Thymus (tissue), 14 donors: ENCODE measurements around the gene MT1F. TPM values are rescaled to one million over a fixed set of nuclear protein-coding genes. Genes with fewer than 3 reads are reported as not detected.

Experiments used
- DNase-seq, 9 donors: peaks; one replicate each; pipeline ENCODE4 v3.0.0-alpha.2; 2013; ENCODE audit warnings: low spot score in 9 of 9, low read depth in 6 of 9, missing footprints in 1 of 9
- H3K27ac ChIP-seq, 2 donors: one replicate each; pipeline ENCODE4 v1.5.1; 2013; ENCODE audit warnings: control low read depth in 1 of 2, low read depth in 1 of 2, low read length in 1 of 2, mild to moderate bottlenecking in 1 of 2, moderate library complexity in 1 of 2
- H3K27me3 ChIP-seq, 2 donors: one replicate each; pipeline ENCODE4 v1.5.1; 2013; ENCODE audit warnings: low read length in 1 of 2; ENCODE audit not compliant: control insufficient read depth in 2 of 2, insufficient read depth in 1 of 2
- H3K36me3 ChIP-seq, 2 donors: one replicate each; pipeline ENCODE4 v1.5.1; 2013; ENCODE audit warnings: low read length in 1 of 2, mild to moderate bottlenecking in 1 of 2, moderate library complexity in 1 of 2; ENCODE audit not compliant: control insufficient read depth in 2 of 2, insufficient read depth in 2 of 2
- H3K4me1 ChIP-seq, 2 donors: one replicate each; pipeline ENCODE4 v1.5.1; 2013; ENCODE audit warnings: low read length in 2 of 2; ENCODE audit not compliant: control insufficient read depth in 2 of 2, insufficient read depth in 2 of 2
- H3K4me3 ChIP-seq, 2 donors: one replicate each; pipeline ENCODE4 v1.5.1; 2013; ENCODE audit warnings: low read length in 2 of 2, control low read depth in 1 of 2, mild to moderate bottlenecking in 1 of 2
- H3K9me3 ChIP-seq, 2 donors: one replicate each; pipeline ENCODE4 v1.5.1; 2013; ENCODE audit warnings: low read length in 1 of 2, mild to moderate bottlenecking in 1 of 2; ENCODE audit not compliant: control insufficient read depth in 2 of 2, insufficient read depth in 1 of 2
- WGBS: extraction: QIAGEN DNeasy Blood & Tissue Kit; methylation state at CpG from one replicate; pipeline ENCODE4 v1.1.7; 2013; 5-methylcytosine and 5-hydroxymethylcytosine counted together
- long read RNA-seq, 10 donors: transcript quantifications; one replicate each; lab custom pipeline, GENCODE V29; 2026
- polyA plus RNA-seq: library from polyadenylated mRNA; stranded (reverse); fragments of 200-250 nt; gene quantifications from one replicate; pipeline ENCODE4 v1.2.3, GENCODE V29; 2013
- total RNA-seq: library from RNA; stranded (reverse); fragments of 120-200 nt; gene quantifications from one replicate; pipeline ENCODE4 v1.2.4, GENCODE V29; 2013
- donor health status: healthy.

Gene MT1F
- 1.5 TPM for total RNA-seq
- 24.6 TPM for polyA plus RNA-seq
- long read RNA-seq, donor 1, result 0 reads
- long read RNA-seq, donor 2, result 0 reads
- long read RNA-seq, donor 3, result 0 reads
- long read RNA-seq, donor 4, partial matches to known transcripts, result 0 of 2 reads
- long read RNA-seq, donor 4, other reads (novel, unspliced or antisense), result 0 of 2 reads
- long read RNA-seq, donor 5, transcript MT1F-201 (3 exons, 690 nt), result major isoform, 27 of 36 reads
- long read RNA-seq, donor 5, transcript MT1F-202 (1 exons, 1,573 nt), result minor isoform, 9 of 36 reads
- long read RNA-seq, donor 5, partial matches to known transcripts, result 0 of 36 reads
- long read RNA-seq, donor 5, other reads (novel, unspliced or antisense), result 0 of 36 reads
- long read RNA-seq, donor 6, transcript MT1F-201 (3 exons, 690 nt), result major isoform, 5 of 6 reads
- long read RNA-seq, donor 6, partial matches to known transcripts, result 0 of 6 reads
- long read RNA-seq, donor 6, other reads (novel, unspliced or antisense), result 0 of 6 reads
- long read RNA-seq, donor 7, partial matches to known transcripts, result 0 of 7 reads
- long read RNA-seq, donor 7, other reads (novel, unspliced or antisense), result 0 of 7 reads
- long read RNA-seq, donor 8, partial matches to known transcripts, result 0 of 2 reads
- long read RNA-seq, donor 8, other reads (novel, unspliced or antisense), result 0 of 2 reads
- long read RNA-seq, donor 9, partial matches to known transcripts, result 0 of 2 reads
- long read RNA-seq, donor 9, other reads (novel, unspliced or antisense), result 0 of 2 reads
- long read RNA-seq, donor 10, partial matches to known transcripts, result 0 of 2 reads
- long read RNA-seq, donor 10, other reads (novel, unspliced or antisense), result 0 of 2 reads

GRCh38 chr16:56657555-56658326 lies at the start of gene MT1F:
MT1F (plus strand) TSS chr16:56657959; CDS start chr16:56658059, 100 bp downstream.
- Histone ChIP-seq H3K4me3 (peak within 1 kb of the TSS; percentile 52 to 65), H3K9me3 (peaks cover 0 to 7% of the 10 kb centered on the region in 2 donors), H3K27ac (peak within 1 kb of the TSS in 1 of 2 donors; percentile 53), H3K27me3 (peaks cover 39 to 92% of the 10 kb centered on the region in 2 donors), H3K36me3 (no peaks in the 10 kb centered on the region), H3K4me1 (peaks cover 14 to 20% of the 10 kb centered on the region in 2 donors)
- DNase-seq, result peak in 5 of 9 donors; percentile 35 to 68 (median 48)
- 2% methylated on average over 46 of the region's 46 CpGs for WGBS

DNA sequence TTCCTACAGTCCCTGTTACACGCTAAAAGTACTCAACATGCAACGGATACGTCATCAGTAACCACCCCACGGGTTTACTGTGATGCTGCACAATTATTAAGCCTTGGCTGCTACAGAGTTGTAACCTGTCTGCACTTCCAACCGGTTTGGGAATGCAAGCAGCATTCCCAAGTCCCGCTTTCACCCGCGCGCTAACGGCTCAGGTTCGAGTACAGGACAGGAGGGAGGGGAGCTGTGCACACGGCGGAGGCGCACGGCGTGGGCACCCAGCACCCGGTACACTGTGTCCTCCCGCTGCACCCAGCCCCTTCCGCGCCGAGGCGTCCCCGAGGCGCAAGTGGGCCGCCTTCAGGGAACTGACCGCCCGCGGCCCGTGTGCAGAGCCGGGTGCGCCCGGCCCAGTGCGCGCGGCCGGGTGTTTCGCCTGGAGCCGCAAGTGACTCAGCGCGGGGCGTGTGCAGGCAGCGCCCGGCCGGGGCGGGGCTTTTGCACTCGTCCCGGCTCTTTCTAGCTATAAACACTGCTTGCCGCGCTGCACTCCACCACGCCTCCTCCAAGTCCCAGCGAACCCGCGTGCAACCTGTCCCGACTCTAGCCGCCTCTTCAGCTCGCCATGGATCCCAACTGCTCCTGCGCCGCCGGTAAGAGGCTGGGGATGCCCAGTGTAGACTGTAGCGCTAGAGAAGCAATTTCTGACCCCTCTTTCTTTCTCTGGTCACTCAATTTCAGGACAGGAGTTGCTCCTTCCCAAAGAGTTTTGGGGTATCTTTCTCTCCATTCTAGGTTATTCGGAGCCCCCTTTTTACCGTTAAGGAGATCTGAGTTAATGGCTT lies 49.5 kb upstream of the MT1F start, which contains the start of gene MT2A:
Gene MT2A, plus strand, starts transcription at position 542 of the 833 bp plus-strand sequence. Its CDS starts 72 bp downstream, at position 614.
- peak in 7 of 9 donors; percentile 42 to 88 (median 66) for DNase-seq
- Histone ChIP-seq H3K4me1 (peaks cover 11 to 39% of the 10 kb centered on the region in 2 donors), H3K9me3 (no peaks in the 10 kb centered on the region), H3K27ac (peak within 1 kb of the TSS; percentile 67 to 82), H3K36me3 (no peaks in the 10 kb centered on the region), H3K27me3 (peaks cover 0 to 30% of the 10 kb centered on the region in 2 donors), H3K4me3 (peak within 1 kb of the TSS; percentile 38 to 51)
- WGBS, result 13% methylated on average over 62 of the region's 62 CpGs

- H3K27me3 ChIP-seq, result peaks cover 0 to 26% of the 10 kb centered on the region in 2 donors
- WGBS, result 1% methylated on average over 21 of the region's 21 CpGs
- H3K9me3 ChIP-seq, result no peaks in the 10 kb centered on the region
- H3K36me3 ChIP-seq, result no peaks in the 10 kb centered on the region
- peak overlapping the region; percentile 66 to 67 for H3K27ac ChIP-seq
- peaks cover 11 to 39% of the 10 kb centered on the region in 2 donors for H3K4me1 ChIP-seq
- peak overlapping the region; percentile 38 to 51 for H3K4me3 ChIP-seq
- no peak for DNase-seq
Measured at GRCh38 chr16:56608876-56609462, 48.8 kb upstream of the MT1F start.

- Histone ChIP-seq H3K4me1 (peaks cover 11 to 39% of the 10 kb centered on the region in 2 donors), H3K27me3 (peaks cover 0 to 22% of the 10 kb centered on the region in 2 donors)
- 1% methylated on average over 6 of the region's 6 CpGs for WGBS
Measured at GRCh38 chr16:56609463-56609921, 48.3 kb upstream of the MT1F start.

DNA sequence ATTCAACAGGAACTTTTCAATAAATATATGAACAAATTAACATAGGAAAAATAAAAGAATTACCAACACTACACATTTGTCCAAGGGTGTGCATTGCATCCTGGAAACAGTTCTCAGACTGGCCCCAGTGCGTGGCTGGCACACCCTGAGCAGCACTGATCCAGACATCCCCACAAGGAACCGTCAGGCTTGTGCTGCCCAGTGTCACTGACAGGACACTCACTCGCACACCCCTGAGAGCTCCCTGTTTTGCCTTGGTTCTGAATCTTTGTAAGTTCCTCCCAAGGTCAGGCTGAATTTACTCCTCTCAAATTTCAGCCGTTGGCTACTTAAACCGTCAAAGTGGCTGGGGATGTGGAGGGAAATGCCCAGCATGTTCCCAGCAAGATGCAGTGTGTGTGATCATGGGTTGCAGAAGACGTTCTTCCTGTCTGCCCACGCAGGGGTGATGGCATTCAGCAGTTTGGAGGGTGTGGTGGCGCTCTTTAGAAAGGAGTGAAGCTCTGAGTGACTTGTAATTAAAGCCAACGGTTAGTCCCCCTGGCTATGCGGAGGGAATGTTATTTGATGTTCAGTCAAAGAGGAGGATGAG lies 47.6 kb upstream of the MT1F start:
- Histone ChIP-seq H3K36me3 (no peaks in the 10 kb centered on the region), H3K4me1 (peaks cover 11 to 39% of the 10 kb centered on the region in 2 donors), H3K27me3 (peaks cover 0 to 26% of the 10 kb centered on the region in 2 donors), H3K4me3 (no peak overlapping the region), H3K9me3 (no peaks in the 10 kb centered on the region), H3K27ac (peak overlapping the region; percentile 67 to 89)
- 62% methylated on average over 10 of the region's 10 CpGs for WGBS
- DNase-seq, result peak in 2 of 9 donors; percentile 39 to 72

More at GRCh38 chr16:56609463-56609921, 48.3 kb upstream of the MT1F start:
- H3K36me3 ChIP-seq, result no peaks in the 10 kb centered on the region
- H3K9me3 ChIP-seq, result no peaks in the 10 kb centered on the region
- DNase-seq, result peak; percentile 28 to 83 (median 49)
- peak overlapping the region; percentile 62 to 67 for H3K27ac ChIP-seq
- H3K4me3 ChIP-seq, result peak overlapping the region; percentile 38 to 51

DNA sequence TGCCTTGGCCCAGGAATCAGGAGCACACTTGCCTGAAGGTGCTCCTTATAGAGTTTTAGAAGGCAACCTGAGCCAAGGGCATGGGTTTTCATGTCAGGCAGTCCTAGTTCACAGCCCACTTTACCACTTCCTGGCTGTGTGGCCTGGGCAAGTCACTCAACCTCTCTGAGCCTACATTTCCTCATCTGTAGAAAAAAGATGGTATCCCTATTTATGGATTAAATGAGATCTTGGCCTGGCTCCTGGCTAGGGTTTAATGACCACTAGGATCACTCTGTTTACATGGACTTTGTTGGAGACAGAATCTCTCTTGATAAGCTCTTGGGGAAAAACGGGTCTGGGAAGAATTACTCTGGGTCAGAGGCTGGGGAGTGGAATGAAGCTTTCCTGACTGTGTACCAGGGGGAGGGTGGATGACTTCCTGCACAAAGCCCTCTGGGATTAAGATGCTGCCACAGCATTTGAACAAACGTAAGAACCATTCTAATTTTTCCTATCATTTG lies 47.1 kb upstream of the MT1F start:
- Histone ChIP-seq H3K27ac (peak overlapping the region; percentile 67 to 89), H3K27me3 (peaks cover 0 to 29% of the 10 kb centered on the region in 2 donors), H3K4me1 (peaks cover 11 to 39% of the 10 kb centered on the region in 2 donors), H3K9me3 (no peaks in the 10 kb centered on the region), H3K4me3 (no peak overlapping the region), H3K36me3 (no peaks in the 10 kb centered on the region)
- DNase-seq, result no peak
- 96% methylated on average over 2 of the region's 2 CpGs for WGBS

DNA sequence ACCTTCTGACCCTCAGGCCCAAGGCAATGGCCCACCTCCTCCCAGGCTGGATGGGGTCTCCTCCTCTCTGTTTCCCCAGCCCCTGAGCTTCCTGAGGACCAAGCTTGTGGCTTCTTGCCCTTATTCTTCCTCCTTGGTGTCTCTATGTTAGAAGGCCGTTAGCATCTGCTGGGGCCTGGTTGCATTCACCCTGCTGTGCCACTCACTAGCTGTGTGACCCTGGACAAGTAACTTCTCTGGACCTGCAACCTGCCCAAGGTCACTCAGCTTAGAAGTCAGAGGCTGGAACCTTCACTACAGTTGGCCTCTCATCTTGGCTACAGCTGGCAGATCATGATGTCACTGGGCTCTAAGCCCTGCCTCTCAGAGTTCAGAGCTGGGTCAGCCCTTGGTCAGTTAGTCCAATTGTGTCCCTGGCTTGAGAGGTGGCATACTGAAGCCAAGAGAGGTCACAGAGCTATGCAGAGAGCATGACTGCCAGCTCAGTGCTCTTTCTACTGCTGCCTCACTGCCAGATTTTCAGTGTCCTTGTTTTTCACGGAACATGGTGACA lies 46.4 kb upstream of the MT1F start:
- no peak overlapping the region for H3K4me3 ChIP-seq

More for the DNA sequence above, 46.4 kb upstream of the MT1F start:
- H3K9me3 ChIP-seq, result no peaks in the 10 kb centered on the region
- no peaks in the 10 kb centered on the region for H3K36me3 ChIP-seq
- no peak for DNase-seq
- peak overlapping the region in 1 of 2 donors; percentile 2 for H3K27ac ChIP-seq
- peaks cover 11 to 39% of the 10 kb centered on the region in 2 donors for H3K4me1 ChIP-seq
- WGBS, result 92% methylated on average over 2 of the region's 2 CpGs
- peaks cover 2 to 36% of the 10 kb centered on the region in 2 donors for H3K27me3 ChIP-seq
